ENCODE measurements around the gene GUCY1A1.

DNA sequence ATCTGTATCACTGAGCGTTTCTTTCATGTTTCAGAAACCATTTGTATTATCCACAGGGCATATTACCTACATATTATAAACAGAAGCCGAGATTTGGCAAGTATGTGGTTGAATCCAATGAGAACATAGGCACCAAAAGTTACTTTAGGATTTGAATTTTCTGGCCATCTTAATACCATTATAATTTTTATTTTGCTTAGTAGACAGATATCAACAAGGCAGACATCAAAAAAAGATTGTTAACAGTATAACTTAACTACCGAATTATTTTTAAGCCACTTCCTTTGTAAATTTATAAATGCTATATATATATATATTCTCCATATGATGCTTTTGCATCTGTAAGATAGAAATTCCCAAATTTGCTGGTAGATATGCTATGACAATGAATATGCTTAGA is 94.4 kb downstream of the GUCY1A1 start:
- TF ChIP-seq CTCF (IDR thresholded peaks at IDR 0.05) (no peak), POLR2A (IDR thresholded peaks at IDR 0.05) (no peak)
